A673 (cell line): ENCODE data around the gene TIAM1.

Experiments
- CTCF ChIP-seq: fragments of 300-800, 200-600 bp; sonication (generic); conservative IDR thresholded peaks from 2 replicates; pipeline ENCODE4 v1.5.1; 2017; ENCODE audit warnings: low read depth, mild to moderate bottlenecking, antibody characterized with exemption, low read length, moderate library complexity, mixed read lengths
- EZH2 ChIP-seq: fragments of 200-600 bp; sonication (generic); IDR thresholded peaks from 2 replicates; pipeline ENCODE4 v1.6.1; 2017; ENCODE audit warnings: borderline replicate concordance, low read depth, mild to moderate bottlenecking, mixed read lengths, antibody characterized with exemption, low read length; ENCODE audit not compliant: poor library complexity, severe bottlenecking

- TF ChIP-seq CTCF = no peak
- TF ChIP-seq EZH2 = no peak
Measured at GRCh38 chr21:31117128-31117916, 226.7 kb downstream of the TIAM1 start.
